GM12872 (cell line): ENCODE results near the gene PRR9.

Experiments used
- TF ChIP-seq, protein P1 (sequence below): IDR thresholded peaks from 3 replicates; pipeline ENCODE4 v1.5.1; 2011; ENCODE audit warnings: low read depth, mild to moderate bottlenecking, low read length, moderate library complexity; ENCODE audit not compliant: insufficient read depth

PRR9 gene

DNA sequence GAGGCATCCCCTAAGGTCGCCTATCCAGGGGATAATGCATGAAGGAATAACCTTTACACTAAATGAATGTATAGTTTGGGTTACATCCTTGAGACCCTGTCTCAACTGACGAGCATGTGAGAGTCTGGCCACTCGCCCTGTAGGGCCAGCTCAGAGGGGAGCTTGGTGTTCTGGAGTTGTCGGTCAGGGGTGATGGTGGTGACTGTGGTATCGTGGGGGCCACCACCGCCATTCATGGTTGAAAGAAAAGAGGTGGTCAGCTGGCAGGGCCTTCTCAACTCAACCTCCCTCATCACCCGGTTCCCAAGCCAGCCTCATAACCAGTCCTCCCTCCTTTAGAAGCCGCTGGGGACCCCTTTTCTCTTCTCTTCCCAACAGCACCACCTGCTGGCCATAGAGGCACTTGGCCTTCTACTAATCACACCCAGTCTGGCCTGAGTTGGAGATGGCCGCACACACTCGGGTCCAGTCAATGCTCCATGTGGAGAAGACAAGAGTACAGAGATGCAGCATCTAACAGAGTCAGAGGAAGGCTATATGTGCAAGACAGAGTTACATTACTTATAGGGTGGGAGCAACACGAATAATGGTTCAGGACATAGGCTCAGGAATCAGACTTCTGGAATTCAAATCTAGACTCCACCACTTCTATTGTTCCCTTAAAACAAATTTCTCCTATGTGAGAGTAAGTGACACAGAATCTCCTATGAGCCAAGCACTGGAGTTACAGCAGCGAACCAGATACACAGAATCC lies 11.9 kb downstream of the PRR9 start:
- TF ChIP-seq, protein P1, sequence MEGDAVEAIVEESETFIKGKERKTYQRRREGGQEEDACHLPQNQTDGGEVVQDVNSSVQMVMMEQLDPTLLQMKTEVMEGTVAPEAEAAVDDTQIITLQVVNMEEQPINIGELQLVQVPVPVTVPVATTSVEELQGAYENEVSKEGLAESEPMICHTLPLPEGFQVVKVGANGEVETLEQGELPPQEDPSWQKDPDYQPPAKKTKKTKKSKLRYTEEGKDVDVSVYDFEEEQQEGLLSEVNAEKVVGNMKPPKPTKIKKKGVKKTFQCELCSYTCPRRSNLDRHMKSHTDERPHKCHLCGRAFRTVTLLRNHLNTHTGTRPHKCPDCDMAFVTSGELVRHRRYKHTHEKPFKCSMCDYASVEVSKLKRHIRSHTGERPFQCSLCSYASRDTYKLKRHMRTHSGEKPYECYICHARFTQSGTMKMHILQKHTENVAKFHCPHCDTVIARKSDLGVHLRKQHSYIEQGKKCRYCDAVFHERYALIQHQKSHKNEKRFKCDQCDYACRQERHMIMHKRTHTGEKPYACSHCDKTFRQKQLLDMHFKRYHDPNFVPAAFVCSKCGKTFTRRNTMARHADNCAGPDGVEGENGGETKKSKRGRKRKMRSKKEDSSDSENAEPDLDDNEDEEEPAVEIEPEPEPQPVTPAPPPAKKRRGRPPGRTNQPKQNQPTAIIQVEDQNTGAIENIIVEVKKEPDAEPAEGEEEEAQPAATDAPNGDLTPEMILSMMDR = peak; percentile 67

- TF ChIP-seq, protein P1 = no peak
Measured at GRCh38 chr1:153231363-153231762, 14.0 kb downstream of the PRR9 start.

- TF ChIP-seq, protein P1 = no peak
Measured at GRCh38 chr1:153231785-153232184, 14.4 kb downstream of the PRR9 start.

DNA sequence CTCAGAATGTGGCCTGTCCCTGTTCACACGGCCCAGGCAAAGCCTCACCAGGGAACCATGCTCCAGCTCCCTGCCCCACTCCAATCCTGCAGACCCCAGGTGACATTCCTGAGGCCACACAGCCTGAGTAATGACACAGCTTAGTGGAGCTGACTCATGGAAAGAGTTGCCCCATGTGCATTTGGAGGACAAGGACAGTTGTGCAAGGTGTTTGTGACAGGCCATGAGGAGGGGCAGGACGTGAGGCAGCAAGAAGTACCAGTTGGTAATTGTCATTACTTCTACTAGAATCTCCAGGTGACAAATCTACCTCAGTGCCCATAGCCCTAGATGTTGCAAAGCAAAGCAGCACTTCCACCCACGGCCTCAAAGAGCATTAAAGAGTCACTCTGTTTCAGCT lies 15.2 kb downstream of the PRR9 start:
- TF ChIP-seq, protein P1 = no peak

DNA sequence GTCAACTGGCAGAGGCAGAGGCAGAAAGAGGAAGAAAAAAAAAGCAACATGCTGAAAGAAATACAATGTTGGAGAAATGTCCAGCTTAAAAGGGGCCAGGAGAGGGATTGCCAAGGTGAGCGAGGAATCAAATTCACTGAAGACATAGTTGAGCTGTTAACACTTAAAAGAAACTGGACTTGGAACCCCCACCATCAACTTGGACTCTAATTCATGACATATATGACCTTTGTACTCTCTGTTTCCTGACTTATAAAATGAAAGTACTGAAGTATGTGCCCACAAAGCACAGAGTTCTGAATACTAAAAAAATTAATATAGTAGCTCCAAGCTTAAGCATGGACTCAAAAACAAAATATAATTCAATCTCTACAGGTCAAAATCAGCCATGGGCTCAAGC lies 16.1 kb downstream of the PRR9 start:
- TF ChIP-seq, protein P1 = no peak

GRCh38 chr1:153238527-153238926 lies 21.1 kb downstream of the PRR9 start:
- TF ChIP-seq, protein P1 = peak; percentile 60

DNA sequence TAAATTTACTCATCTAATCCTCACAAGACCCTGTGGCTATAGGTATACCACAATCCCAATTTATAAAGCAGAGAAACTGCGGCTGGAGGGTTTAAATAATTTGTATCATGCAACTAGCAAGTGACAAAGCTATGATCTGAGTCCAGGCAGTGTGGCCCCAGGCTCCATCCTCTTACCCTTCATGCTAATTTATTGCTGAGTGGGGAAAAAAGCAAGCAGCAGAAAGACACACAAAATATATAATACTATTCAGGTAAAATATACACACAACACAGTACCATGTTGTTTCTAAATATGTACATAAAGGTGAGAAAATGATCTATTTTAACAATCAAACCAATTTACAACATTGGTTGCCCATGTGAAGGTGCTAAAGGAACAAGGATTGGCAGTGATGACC lies 24.8 kb downstream of the PRR9 start:
- TF ChIP-seq, protein P1 = no peak
